Stimulated activated CD8-positive, alpha-beta memory T cell treated with anti-CD3 and anti-CD28 coated beads, Interleukin-12 subunit alpha, Interleukin-12 subunit beta, amount 100 ng/mL, for 4 hours (primary cell): Measurements from ENCODE around the gene MAFB.

Experiments used
- DNase-seq: peaks from one replicate; pipeline ENCODE4 v3.0.0-alpha.2; 2020; ENCODE audit warnings: low read depth

Gene MAFB

DNA sequence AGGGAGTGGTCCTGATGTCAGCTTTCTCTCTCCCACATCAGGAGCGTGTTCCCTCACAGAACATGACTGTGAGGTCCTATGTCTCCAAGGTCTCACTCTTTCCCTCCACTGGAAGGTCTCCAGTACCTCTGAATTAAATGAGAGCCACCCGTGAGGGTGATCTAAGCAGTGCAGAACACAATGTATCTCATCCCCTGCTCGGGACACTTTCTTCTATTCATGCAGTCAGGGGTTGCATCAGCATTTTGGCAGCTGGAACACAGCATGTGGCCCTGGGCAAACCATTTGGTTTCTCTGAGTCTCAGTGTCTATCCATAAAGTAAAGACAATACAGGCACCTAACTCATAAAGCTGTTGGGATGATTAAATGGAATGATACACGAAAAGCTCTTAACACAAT, 34.2 kb downstream of the MAFB start:
- no peak for DNase-seq

DNA sequence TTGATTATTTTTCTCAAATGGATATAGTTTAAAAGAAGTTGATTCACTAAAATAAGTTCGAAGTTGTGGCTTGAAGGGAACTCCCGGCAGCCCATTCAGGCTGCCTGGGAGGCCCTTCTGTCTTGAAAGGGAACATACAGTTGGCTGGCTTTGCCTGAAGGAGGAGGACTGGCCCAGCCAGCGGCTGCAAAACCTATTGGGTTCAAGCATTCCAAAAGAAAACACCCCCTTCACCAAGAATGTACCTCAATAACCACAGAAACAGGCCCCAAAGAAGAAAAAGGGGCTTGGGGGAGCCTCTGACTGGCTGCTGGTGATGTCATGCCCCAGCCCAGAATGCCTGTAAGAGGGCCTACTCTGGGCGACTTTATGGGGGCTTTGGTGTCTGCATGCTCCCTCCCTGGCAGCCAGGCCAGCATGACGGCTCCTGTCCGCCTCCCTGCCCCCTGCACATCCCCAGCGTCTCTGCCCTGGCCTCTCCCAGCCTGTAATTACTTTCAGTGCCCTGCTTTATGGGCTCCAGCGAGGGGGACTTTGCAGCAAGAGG, 36.5 kb downstream of the MAFB start:
- no peak for DNase-seq

DNA sequence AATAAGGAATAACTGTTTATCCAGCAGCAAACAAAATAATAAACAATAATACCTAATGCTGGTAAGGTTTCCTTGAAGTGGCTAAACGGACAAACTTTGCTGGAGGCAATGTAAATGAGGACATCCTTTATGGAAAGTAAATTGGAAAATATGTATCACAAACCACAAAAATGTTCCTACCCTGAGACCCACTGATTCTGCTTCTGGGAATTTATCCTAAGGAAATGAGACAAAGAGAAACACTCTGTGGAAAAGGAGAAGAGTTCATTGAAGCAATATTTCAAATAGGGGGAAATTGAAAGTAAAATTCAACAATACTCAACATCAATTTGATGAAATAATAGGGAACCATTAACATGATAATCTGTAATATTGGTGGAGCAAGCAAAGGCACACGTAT, 37.9 kb downstream of the MAFB start:
- no peak for DNase-seq

- DNase-seq = no peak
These were observed 38.3 kb downstream of the MAFB start for GRCh38 chr20:40650707-40651106.

DNA sequence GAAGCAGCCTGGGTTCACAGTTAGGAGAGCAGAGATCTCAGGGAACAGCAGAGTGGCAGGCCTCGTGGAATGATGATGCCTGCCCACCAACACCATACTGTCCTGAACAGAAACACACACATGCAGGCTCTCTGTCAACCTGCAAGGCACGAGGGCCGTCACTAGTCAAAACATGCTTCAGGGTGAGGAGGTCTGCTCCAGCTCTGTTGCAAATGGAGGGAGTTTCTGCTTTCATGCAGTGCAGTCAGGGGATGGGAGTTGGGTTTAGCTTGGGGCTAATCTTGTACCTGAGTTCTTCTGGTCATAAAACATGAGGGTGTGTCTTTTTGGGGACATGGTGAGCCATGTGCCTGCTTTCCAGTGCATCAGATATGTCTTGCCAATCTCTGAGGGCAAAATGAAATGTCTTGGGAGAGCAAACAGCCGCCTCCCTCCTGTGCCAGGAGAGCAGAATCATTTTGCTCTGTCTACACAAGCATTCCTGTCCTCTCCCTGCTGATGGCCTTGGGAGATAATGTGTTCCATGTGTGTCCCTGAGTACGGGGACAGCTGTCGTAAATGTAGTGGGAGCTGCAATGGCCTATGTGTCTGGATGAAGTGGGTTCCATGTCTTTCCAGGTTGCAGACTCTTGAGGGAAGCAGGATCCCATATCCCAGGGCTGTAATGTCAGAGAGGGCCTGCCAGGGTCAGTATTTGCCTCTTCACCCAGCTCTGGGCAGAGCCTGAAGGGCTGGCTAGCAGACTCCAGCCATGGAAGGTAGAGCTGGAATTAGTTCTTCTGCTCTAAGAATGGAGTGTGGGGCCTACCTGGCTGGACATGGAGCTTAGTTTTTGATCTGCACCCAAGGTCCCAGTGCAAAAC, 40.6 kb downstream of the MAFB start:
- no peak for DNase-seq

- DNase-seq = no peak
These were observed 42.2 kb downstream of the MAFB start for GRCh38 chr20:40646813-40647212.

- no peak for DNase-seq
These were observed 42.7 kb downstream of the MAFB start for GRCh38 chr20:40646361-40646760.

DNA sequence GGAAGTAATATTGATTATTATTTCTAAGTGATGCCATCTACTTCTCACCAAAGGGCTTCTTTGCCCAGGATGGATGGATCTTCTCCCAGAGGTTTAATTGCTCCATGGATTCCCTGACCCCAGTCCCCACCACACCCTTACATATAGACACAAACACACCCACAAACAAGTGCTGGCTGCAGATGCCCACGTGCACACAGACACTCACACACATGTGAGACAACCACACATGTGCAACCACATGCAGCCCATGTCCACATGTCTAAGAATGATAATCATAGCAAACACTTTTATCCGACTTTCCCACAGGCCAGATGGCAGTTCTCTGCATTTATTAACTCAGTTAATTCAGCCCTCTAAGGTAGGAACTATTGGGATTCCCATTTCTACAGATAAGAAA, 44.2 kb downstream of the MAFB start:
- DNase-seq = no peak

- no peak for DNase-seq
These were observed 45.1 kb downstream of the MAFB start for GRCh38 chr20:40643891-40644290.

DNA sequence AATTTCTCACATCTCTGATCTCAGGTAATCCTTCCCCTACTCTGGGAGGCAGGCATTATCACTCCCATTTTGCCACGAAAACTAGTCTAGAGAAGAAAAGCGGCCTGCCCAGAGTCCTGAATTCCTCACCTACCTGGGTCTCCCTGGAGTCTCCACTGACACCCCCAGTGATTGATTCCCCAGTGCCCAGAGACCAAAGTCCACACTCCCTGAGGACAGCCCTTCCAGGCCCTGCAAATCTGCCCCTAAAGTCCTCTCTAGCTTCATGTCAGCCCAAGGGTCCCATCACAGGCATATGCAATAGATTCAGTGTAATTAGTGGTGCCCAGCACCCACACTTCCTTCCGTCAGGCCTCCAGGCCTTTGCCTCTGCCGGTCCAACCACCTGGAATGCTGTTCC, 47.2 kb downstream of the MAFB start:
- no peak for DNase-seq

DNA sequence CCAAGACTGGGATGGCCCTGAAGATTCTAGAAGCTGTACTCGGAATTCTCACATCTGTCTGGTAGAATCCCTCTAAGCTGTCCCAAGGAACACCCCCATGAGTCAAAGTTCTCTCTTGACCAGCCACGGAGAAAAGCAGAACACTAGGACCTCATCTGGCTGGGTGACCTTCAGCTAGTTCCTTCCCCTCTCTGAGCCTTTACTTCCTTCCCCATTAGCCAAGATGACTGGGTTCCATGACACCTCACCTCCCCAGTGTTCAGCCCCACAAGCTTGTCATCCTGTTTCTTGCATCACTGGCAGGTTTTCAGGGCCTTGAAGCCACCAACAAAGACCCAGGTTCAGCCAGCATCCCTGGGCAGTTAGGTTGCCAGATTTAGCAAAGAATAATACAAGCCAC, 47.8 kb downstream of the MAFB start:
- no peak for DNase-seq

- no peak for DNase-seq
These were observed 48.4 kb downstream of the MAFB start for GRCh38 chr20:40640667-40641066.

DNA sequence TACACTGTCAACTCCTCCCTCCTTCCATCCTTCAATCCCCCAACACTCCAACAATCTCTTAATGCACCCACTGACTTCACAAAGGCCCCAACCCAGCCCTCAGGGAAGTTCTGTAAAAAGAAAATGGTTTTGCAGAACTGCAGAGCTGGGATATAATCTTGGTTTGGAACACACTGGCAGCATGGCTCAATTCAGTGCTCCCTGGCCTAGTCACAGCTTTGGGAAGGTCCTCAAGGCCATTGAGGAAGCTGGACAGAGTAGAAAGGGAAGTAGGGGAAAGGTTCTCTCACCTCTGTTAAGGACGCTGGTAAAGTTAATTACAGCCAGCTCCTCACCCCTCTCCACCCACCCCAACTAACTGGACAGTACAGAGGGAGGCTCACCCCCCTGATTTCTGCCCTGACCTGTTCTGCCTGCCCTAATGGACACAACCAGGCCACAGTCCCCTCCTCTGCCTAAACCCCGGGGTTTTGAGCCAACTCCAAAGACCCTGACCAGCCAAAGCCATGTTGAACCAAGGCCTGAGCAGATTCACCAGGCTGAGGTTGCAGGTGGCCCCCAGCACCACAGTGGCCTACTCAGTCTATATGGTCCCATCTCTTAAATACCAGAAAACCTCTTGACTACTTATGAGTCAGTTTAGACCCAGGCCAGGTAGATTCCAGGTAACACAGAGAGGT, 49.2 kb downstream of the MAFB start:
- DNase-seq = no peak

- DNase-seq = no peak
These were observed 49.9 kb downstream of the MAFB start for GRCh38 chr20:40639132-40639531.

DNA sequence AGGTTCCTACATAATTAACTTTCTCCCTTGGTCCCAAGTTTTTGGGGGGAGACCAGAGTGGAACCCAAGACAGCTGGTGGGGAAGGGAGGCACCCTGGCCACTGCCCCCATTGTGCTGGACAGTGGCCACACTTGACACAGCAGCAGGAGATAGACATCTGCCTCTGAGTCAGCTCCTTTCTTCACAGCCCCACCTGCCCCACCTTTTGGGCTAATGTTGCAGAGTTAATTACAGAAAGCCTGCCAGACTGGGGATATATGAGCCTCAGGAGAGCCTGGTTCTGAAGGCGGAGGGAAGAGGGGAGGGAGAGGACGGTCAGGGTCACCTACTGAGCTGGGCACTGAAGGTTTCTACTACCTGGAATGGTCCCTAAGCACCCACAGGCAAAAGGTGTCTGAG, 50.6 kb downstream of the MAFB start:
- DNase-seq = no peak

DNA sequence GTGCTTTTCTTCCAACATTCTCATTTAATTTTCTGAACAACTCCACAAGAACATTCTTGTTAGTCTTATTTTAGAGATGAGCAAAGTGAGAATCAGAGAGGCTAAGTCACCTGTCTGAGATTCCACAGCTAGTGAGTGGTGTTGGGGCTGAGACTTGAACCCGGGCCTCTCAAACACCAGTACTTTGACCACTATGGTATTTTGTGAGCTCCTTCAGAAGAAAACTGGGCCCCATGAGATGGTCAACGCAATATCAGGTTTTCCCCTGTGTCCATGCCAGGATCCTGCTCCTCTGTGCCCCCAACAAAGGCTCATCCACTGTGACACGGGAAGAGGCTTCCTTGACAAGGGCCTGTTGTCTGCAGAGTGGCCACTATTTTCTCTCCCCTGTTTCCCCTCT, 51.9 kb downstream of the MAFB start:
- DNase-seq = no peak

GRCh38 chr20:40636486-40636885, 52.5 kb downstream of the MAFB start:
- no peak for DNase-seq

DNA sequence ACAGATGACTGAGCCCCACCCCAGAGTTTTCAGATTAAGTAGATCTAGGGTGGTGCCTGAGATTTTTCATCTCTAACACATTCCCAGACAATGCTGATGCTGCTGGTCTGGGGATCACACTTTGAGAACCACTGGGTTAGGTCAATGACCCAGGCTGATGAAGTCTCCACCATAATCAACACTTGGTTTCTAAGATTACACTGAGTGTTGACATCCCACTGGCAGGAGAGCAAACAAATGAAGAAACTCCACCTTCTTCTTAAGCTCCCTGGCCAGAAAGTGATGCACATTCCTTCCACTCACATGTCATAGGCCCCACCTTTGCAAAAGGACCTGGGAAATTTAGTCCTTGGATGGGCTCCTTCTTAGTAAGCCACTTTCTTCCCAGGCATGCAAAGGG, 53.1 kb downstream of the MAFB start:
- DNase-seq = no peak
